SH-SY5Y (cell line): ENCODE measurements around the gene NKD1.

Experiments used
- GATA2 ChIP-seq: IDR thresholded peaks from 2 replicates; pipeline ENCODE4 v1.6.1; 2011; ENCODE audit warnings: mild to moderate bottlenecking, low read depth, low read length
- GATA3 ChIP-seq: IDR thresholded peaks from 2 replicates; pipeline ENCODE4 v1.6.1; 2011; ENCODE audit warnings: low read depth, mild to moderate bottlenecking, low read length, moderate library complexity

DNA sequence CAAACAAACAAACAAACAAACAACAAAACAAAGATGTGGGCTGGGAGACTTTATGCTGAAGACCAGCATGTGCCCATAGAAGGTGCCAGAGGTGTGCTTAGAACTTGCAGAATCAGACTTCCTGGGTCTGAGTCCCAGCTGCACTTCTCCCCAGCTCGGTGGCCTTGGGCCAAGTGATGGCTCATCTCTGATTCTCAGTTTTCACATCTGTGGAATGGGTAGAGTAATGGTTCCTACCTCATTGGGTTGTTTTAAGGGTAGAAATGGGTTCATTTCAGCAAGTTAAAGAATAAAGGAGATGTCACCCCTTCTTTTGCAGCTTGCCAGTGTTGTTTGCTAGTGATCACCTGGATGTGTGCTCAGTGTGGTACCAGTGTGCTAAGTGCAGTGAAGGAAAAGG is 10.7 kb downstream of the NKD1 start:
- no peak for TF ChIP-seq GATA3
- TF ChIP-seq GATA2: no peak
